DOHH2 (cell line): ENCODE data around the gene DAGLA.

Source experiments
- H3F3A ChIP-seq: fragments of 200-600 bp; sonication (generic), shearing (Covaris generic); 2 replicates; pipeline ENCODE4 v1.6.0; 2016; ENCODE audit warnings: antibody characterized with exemption, mild to moderate bottlenecking; ENCODE audit not compliant: control insufficient read depth, insufficient read depth
- H3K27ac ChIP-seq: fragments of 200-600 bp; sonication (generic); 2 replicates; pipeline ENCODE4 v1.5.1; 2014; ENCODE audit warnings: low read depth, mild to moderate bottlenecking, low read length, moderate library complexity
- H3K27me3 ChIP-seq: fragments of 200-600 bp; sonication (generic); 2 replicates; pipeline ENCODE4 v1.6.1; 2014; ENCODE audit warnings: mild to moderate bottlenecking, low read length, mixed read lengths; ENCODE audit not compliant: control insufficient read depth
- H3K36me3 ChIP-seq: fragments of 200-600 bp; sonication (generic); 2 replicates; pipeline ENCODE4 v1.6.1; 2014; ENCODE audit warnings: mild to moderate bottlenecking, low read length, moderate library complexity, mixed read lengths; ENCODE audit not compliant: control insufficient read depth
- H3K4me1 ChIP-seq: fragments of 200-600 bp; sonication (generic); 2 replicates; pipeline ENCODE4 v1.6.1; 2014; ENCODE audit warnings: mild to moderate bottlenecking, low read length, mixed read lengths; ENCODE audit not compliant: control insufficient read depth
- H3K4me2 ChIP-seq: fragments of 200-600 bp; sonication (generic); 2 replicates; pipeline ENCODE4 v1.6.0; 2014; ENCODE audit warnings: mild to moderate bottlenecking, low read length, moderate library complexity
- H3K4me3 ChIP-seq: fragments of 200-600 bp; sonication (generic); 2 replicates; pipeline ENCODE4 v1.5.1; 2014; ENCODE audit warnings: mild to moderate bottlenecking, low read length, mixed read lengths
- H3K79me2 ChIP-seq: fragments of 200-600 bp; sonication (generic); 2 replicates; pipeline ENCODE4 v1.6.1; 2014; ENCODE audit warnings: mild to moderate bottlenecking, low read length, mixed read lengths; ENCODE audit not compliant: control insufficient read depth
- H3K9me2 ChIP-seq: fragments of 200-600 bp; sonication (generic); replicated peaks from 2 replicates; pipeline ENCODE4 v1.6.1; 2014; ENCODE audit warnings: mild to moderate bottlenecking, low read length, mixed read lengths; ENCODE audit not compliant: control insufficient read depth
- H3K9me3 ChIP-seq: fragments of 200-600 bp; sonication (generic); 2 replicates; pipeline ENCODE4 v1.6.1; 2014; ENCODE audit warnings: antibody characterized with exemption, low read length, mixed read lengths; ENCODE audit not compliant: control insufficient read depth, insufficient read depth
- H4K20me1 ChIP-seq: fragments of 200-600 bp; sonication (generic); 2 replicates; pipeline ENCODE4 v1.6.0; 2014; ENCODE audit warnings: low read depth, mild to moderate bottlenecking, antibody characterized with exemption, low read length, moderate library complexity; ENCODE audit not compliant: control insufficient read depth, insufficient read depth
- EZH2phosphoT487 ChIP-seq: fragments of 200-600 bp; sonication (generic); IDR thresholded peaks from 2 replicates; pipeline ENCODE4 v1.6.1; 2017; ENCODE audit warnings: borderline replicate concordance, mild to moderate bottlenecking, antibody characterized with exemption, low read length, moderate library complexity, mixed read lengths
- TF ChIP-seq, protein P1 (sequence below): fragments of 200-600 bp; sonication (generic); IDR thresholded peaks from one replicate; pipeline ENCODE4 v1.5.1; 2014; ENCODE audit warnings: antibody characterized with exemption, mild to moderate bottlenecking, low read depth, low read length; ENCODE audit not compliant: poor library complexity, severe bottlenecking

Gene DAGLA

GRCh38 chr11:61779666-61780525 lies 99.7 kb downstream of the DAGLA start:
- no peak overlapping the region for H3K4me2 ChIP-seq
- no peak overlapping the region for H3K4me3 ChIP-seq
- peaks cover 13% of the 10 kb centered on the region for H3K4me1 ChIP-seq
- H3K9me3 ChIP-seq, result no peaks in the 10 kb centered on the region
- H3F3A ChIP-seq, result no peaks in the 10 kb centered on the region
- no peaks in the 10 kb centered on the region for H3K79me2 ChIP-seq
- peaks cover 11% of the 10 kb centered on the region for H3K27me3 ChIP-seq
- no peak overlapping the region for H3K27ac ChIP-seq
- no peaks in the 10 kb centered on the region for H3K36me3 ChIP-seq
- TF ChIP-seq EZH2phosphoT487, result no peak
- TF ChIP-seq, protein P1, sequence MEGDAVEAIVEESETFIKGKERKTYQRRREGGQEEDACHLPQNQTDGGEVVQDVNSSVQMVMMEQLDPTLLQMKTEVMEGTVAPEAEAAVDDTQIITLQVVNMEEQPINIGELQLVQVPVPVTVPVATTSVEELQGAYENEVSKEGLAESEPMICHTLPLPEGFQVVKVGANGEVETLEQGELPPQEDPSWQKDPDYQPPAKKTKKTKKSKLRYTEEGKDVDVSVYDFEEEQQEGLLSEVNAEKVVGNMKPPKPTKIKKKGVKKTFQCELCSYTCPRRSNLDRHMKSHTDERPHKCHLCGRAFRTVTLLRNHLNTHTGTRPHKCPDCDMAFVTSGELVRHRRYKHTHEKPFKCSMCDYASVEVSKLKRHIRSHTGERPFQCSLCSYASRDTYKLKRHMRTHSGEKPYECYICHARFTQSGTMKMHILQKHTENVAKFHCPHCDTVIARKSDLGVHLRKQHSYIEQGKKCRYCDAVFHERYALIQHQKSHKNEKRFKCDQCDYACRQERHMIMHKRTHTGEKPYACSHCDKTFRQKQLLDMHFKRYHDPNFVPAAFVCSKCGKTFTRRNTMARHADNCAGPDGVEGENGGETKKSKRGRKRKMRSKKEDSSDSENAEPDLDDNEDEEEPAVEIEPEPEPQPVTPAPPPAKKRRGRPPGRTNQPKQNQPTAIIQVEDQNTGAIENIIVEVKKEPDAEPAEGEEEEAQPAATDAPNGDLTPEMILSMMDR, result no peak
- no peaks in the 10 kb centered on the region for H3K9me2 ChIP-seq
- no peaks in the 10 kb centered on the region for H4K20me1 ChIP-seq

- Histone ChIP-seq H3K4me2 (no peak overlapping the region), H3F3A (no peaks in the 10 kb centered on the region), H3K9me2 (no peaks in the 10 kb centered on the region), H3K27me3 (peaks cover 11% of the 10 kb centered on the region), H3K4me3 (no peak overlapping the region), H3K4me1 (peaks cover 13% of the 10 kb centered on the region), H3K27ac (no peak overlapping the region), H4K20me1 (no peaks in the 10 kb centered on the region), H3K36me3 (peaks cover 1% of the 10 kb centered on the region; the same call in 1 of the 2 replicates), H3K9me3 (no peaks in the 10 kb centered on the region), H3K79me2 (no peaks in the 10 kb centered on the region)
- TF ChIP-seq, protein P1, result no peak
- TF ChIP-seq EZH2phosphoT487, result no peak
These were observed 100.5 kb downstream of the DAGLA start for GRCh38 chr11:61780581-61781162.

DNA sequence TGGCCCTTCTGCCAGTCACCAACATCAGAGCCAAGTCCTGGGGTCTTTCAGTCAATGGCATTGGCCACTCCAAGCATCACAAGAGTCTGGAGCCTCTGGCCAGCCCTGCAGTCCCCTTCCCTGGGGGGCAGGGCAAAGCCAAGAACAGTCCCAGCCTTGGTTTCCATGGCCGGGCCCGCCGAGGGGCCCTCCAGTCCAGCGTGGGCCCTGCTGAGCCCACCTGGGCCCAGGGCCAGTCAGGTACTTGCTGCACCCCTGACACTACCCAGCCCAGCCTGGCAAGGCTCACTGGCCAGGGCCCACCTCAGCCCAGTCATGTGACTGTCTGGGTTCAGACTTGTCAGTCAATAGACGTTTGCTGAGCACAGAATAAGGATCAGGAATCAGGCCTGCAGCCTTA lies 101.4 kb downstream of the DAGLA start:
- Histone ChIP-seq H3K79me2 (no peaks in the 10 kb centered on the region), H3K27me3 (peaks cover 11% of the 10 kb centered on the region), H3K27ac (no peak overlapping the region), H3K36me3 (peaks cover 10% of the 10 kb centered on the region), H3K4me3 (no peak overlapping the region), H3K4me2 (no peak overlapping the region), H3F3A (no peaks in the 10 kb centered on the region), H3K9me3 (no peaks in the 10 kb centered on the region), H3K9me2 (no peaks in the 10 kb centered on the region), H4K20me1 (0 out of 2 replicates have a peak, but pooled peaks cover under 1% of the 10 kb centered on the region), H3K4me1 (peaks cover 13% of the 10 kb centered on the region)
- TF ChIP-seq, protein P1, result no peak
- no peak for TF ChIP-seq EZH2phosphoT487
